GM08714 (cell line): ENCODE results near the gene CYSRT1.

Experiments used
- H3K4me3 ChIP-seq: fragments of 200-500 bp; sonication (Bioruptor generic); 2 replicates; pipeline ENCODE4 v1.5.1; 2014; ENCODE audit warnings: mild to moderate bottlenecking, low read length, inconsistent platforms
- ZNF274 ChIP-seq: IDR thresholded peaks from 2 replicates; pipeline ENCODE4 v1.6.1; 2012; ENCODE audit warnings: mild to moderate bottlenecking, low read depth, low read length

The CYSRT1 gene

GRCh38 chr9:137232510-137232909 is 7.5 kb downstream of the CYSRT1 start:
- no peak for TF ChIP-seq ZNF274
- no peak overlapping the region for H3K4me3 ChIP-seq

GRCh38 chr9:137233143-137233980 is 8.4 kb downstream of the CYSRT1 start:
- no peak for TF ChIP-seq ZNF274
- H3K4me3 ChIP-seq: no peak overlapping the region

- H3K4me3 ChIP-seq: no peak overlapping the region
These were observed 9.2 kb downstream of the CYSRT1 start for GRCh38 chr9:137234055-137234697.

GRCh38 chr9:137234758-137235423 is 9.9 kb downstream of the CYSRT1 start:
- H3K4me3 ChIP-seq: no peak overlapping the region
- TF ChIP-seq ZNF274: no peak

More at GRCh38 chr9:137234055-137234697, 9.2 kb downstream of the CYSRT1 start:
- TF ChIP-seq ZNF274: no peak

GRCh38 chr9:137235424-137236237 is 10.7 kb downstream of the CYSRT1 start:
- no peak for TF ChIP-seq ZNF274
- H3K4me3 ChIP-seq: no peak overlapping the region

- TF ChIP-seq ZNF274: no peak
- no peak overlapping the region; the same call in 1 of the 2 replicates for H3K4me3 ChIP-seq
These were observed 11.4 kb downstream of the CYSRT1 start for GRCh38 chr9:137236238-137236935.

- H3K4me3 ChIP-seq: no peak overlapping the region; the same call in 1 of the 2 replicates
- no peak for TF ChIP-seq ZNF274
These were observed 12.0 kb downstream of the CYSRT1 start for GRCh38 chr9:137236936-137237421.

GRCh38 chr9:137237759-137238726 is 13.1 kb downstream of the CYSRT1 start:
- no peak overlapping the region for H3K4me3 ChIP-seq
- no peak for TF ChIP-seq ZNF274

- H3K4me3 ChIP-seq: peak overlapping the region; percentile 74
These were observed 14.7 kb downstream of the CYSRT1 start for GRCh38 chr9:137239541-137240200.

GRCh38 chr9:137240318-137240840 is 15.4 kb downstream of the CYSRT1 start:
- peak overlapping the region; percentile 74 for H3K4me3 ChIP-seq
- TF ChIP-seq ZNF274: no peak

- TF ChIP-seq ZNF274: no peak
- H3K4me3 ChIP-seq: peak within 1 kb of the TSS; percentile 80
These were observed 16.0 kb downstream of the CYSRT1 start, which contains the start of gene TUBB4B for GRCh38 chr9:137240841-137241489. Gene TUBB4B (plus strand): TSS chr9:137241287. CDS start chr9:137241361, 74 bp downstream.
